ENCODE results near the gene NACC1. TPM values are rescaled to one million over a fixed set of nuclear protein-coding genes. Genes with fewer than 3 reads are reported as not detected.
A peak's percentile ranks its signal among the peaks of the same experiment; 100 is the strongest.

Gene NACC1
- total and polyA plus RNA-seq, 2 of the 13 experiments (the other 11 are each of a cell fraction or from before 2014, with no cell fraction given): 31.8 to 42.3 TPM

DNA sequence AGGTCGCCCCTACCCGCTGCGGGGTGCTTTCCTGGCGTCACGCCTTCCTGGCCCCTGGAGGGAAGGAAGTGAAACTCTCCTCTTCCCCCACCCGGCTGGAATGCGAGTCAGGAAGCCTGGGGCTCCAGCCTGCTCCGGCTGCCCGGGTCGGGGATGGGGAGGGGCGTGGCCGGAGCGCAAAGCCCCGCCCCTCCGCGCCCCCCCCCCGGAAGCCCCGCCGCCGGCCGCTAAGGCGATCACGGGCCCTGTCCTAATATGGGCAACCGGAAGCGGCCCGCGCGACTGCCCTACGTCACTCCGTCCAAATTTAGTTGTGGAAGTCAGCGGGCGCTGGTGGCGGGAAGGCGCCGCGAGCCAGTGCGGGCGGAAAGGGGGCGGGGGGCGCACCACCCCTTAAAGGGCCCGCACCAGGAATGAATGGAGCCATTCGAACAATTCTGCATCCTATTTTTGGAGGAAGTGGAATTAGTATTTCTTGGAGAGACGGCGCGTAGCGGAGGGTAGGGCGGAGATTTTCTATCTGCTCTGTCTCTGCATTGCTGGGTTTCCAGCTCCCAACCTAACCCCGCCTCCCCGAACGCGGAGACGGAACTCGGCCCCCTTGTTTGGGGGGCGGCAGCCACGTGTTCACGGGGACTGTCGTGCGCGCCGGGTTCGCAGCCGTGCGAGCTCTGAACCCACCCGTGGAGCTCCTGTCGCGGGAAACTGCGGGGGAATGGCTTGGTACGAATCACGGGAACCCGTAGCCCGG lies 33.7 kb downstream of the NACC1 start (continued):
- TF ChIP-seq TRAFD1 (CRISPR knock-in tag; IDR thresholded peaks at IDR 0.05; ENCODE audit: borderline replicate concordance): no peak
- TF ChIP-seq KDM5A (IDR thresholded peaks at IDR 0.05; ENCODE audit: borderline replicate concordance, low read length): peak; percentile 21; the same call in 1 of the 2 replicates
- TF ChIP-seq BRCA1 (CRISPR knock-in tag; IDR thresholded peaks at IDR 0.05): peak; percentile 44; the same call in 1 of the 2 replicates
- TF ChIP-seq ZSCAN25 (CRISPR knock-in tag; IDR thresholded peaks at IDR 0.05): peak; percentile 30; the same call in 1 of the 2 replicates
- TF ChIP-seq ZNF263 (CRISPR knock-in tag; IDR thresholded peaks at IDR 0.05): peak; percentile 4; the same call in 1 of the 2 replicates
- TF ChIP-seq TEAD3 (CRISPR knock-in tag; optimal IDR thresholded peaks at IDR 0.05; ENCODE audit: borderline replicate concordance): peak; percentile 97
- TF ChIP-seq MAFG (CRISPR knock-in tag; IDR thresholded peaks at IDR 0.05): no peak
- peak; percentile 68 for TF ChIP-seq SALL1 (CRISPR knock-in tag; IDR thresholded peaks at IDR 0.05)
- TF ChIP-seq REPIN1 (CRISPR knock-in tag; IDR thresholded peaks at IDR 0.05; ENCODE audit: borderline replicate concordance, low read depth): peak; percentile 53; the same call in 1 of the 2 replicates
- TF ChIP-seq NFATC3 (CRISPR knock-in tag; IDR thresholded peaks at IDR 0.05): no peak
- TF ChIP-seq POLR2AphosphoS5 (IDR thresholded peaks at IDR 0.05; ENCODE audit: low read depth, low read length): peak; percentile 93
- TF ChIP-seq ZNF674 (CRISPR knock-in tag; IDR thresholded peaks at IDR 0.05; ENCODE audit: low read depth): no peak
- TF ChIP-seq SNAPC4 (CRISPR knock-in tag; IDR thresholded peaks at IDR 0.05): no peak
- TF ChIP-seq ARID2 (CRISPR knock-in tag; IDR thresholded peaks at IDR 0.05; ENCODE audit: borderline replicate concordance): no peak
- TF ChIP-seq ETS1 (CRISPR knock-in tag; IDR thresholded peaks at IDR 0.05): 0 out of 2 replicates have a peak, but pooled peaks have one; percentile 33
- TF ChIP-seq ZBTB1 (CRISPR knock-in tag; IDR thresholded peaks at IDR 0.05; ENCODE audit: borderline replicate concordance): no peak
- no peak for TF ChIP-seq PCBP1 (IDR thresholded peaks at IDR 0.05; ENCODE audit: borderline replicate concordance, low read depth, low read length)
- TF ChIP-seq ARNT (IDR thresholded peaks at IDR 0.05): no peak
- TF ChIP-seq, protein P1, sequence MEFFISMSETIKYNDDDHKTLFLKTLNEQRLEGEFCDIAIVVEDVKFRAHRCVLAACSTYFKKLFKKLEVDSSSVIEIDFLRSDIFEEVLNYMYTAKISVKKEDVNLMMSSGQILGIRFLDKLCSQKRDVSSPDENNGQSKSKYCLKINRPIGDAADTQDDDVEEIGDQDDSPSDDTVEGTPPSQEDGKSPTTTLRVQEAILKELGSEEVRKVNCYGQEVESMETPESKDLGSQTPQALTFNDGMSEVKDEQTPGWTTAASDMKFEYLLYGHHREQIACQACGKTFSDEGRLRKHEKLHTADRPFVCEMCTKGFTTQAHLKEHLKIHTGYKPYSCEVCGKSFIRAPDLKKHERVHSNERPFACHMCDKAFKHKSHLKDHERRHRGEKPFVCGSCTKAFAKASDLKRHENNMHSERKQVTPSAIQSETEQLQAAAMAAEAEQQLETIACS (CRISPR knock-in tag; IDR thresholded peaks at IDR 0.05): no peak
- TF ChIP-seq ZBTB3 (CRISPR knock-in tag; IDR thresholded peaks at IDR 0.05; ENCODE audit: borderline replicate concordance, low read depth): peak; percentile 89; the same call in 1 of the 2 replicates
- no peak for TF ChIP-seq ATF7-NPFF (CRISPR knock-in tag; IDR thresholded peaks at IDR 0.05; ENCODE audit: low read depth)

All from HepG2 (cell line).